Endothelial cell of umbilical vein (primary cell): Measurements from ENCODE around the gene ZNF609. TPM values are rescaled to one million over a fixed set of nuclear protein-coding genes. Genes with fewer than 3 reads are reported as not detected.

Experiments used
- BruUV-seq: library from RNA; stranded (reverse); fragments of 400-500 nt; replicated peaks from 2 replicates; lab custom pipeline; 2021; lab: Mats Ljungman, UMichigan
- CTCF ChIA-PET: fragments of 300-600, 350-600 bp; sonication (Branson Sonifier 250); formaldehyde crosslinking; loops from one replicate; lab custom pipeline; 2021; ENCODE audit warnings: antibody characterized with exemption, inconsistent platforms; lab: Charles Lee
- POLR2A ChIA-PET: fragments of 300-600, 350-600 bp; sonication (Branson Sonifier 250); formaldehyde crosslinking; loops from one replicate; lab custom pipeline; 2021; ENCODE audit warnings: antibody characterized with exemption, inconsistent platforms; lab: Charles Lee
- DNase-seq: peaks from one replicate; pipeline ENCODE4 v3.0.0-alpha.2; 2011; ENCODE audit warnings: low read depth, low spot score
- FAIRE-seq: peaks from 2 replicates; lab custom pipeline; 2011; peaks lifted over from hg19 to GRCh38; lab: Jason Lieb, UNC
- H2AFZ ChIP-seq: 2 replicates; pipeline ENCODE4 v1.6.0; 2012; ENCODE audit warnings: low read depth, low read length, control low read depth, inconsistent platforms
- H3K27ac ChIP-seq: 2 replicates; pipeline ENCODE4 v1.5.1; 2011; ENCODE audit warnings: low read depth, mild to moderate bottlenecking, control low read depth, low read length, moderate library complexity; ENCODE audit not compliant: insufficient read depth
- H3K27me3 ChIP-seq, 2 experiments: 2 replicates each; pipeline versions ENCODE4 v1.6.0 to v1.6.1; 2011; ENCODE audit warnings: low read length in 2 of 2, mixed read lengths in 1 of 2; ENCODE audit not compliant: control insufficient read depth in 2 of 2, insufficient read depth in 2 of 2
- H3K36me3 ChIP-seq, 2 experiments: 2 replicates in 1 of 2; 3 replicates in 1 of 2; pipeline ENCODE4 v1.5.1; 2011; ENCODE audit warnings: low read length in 2 of 2, mild to moderate bottlenecking in 1 of 2, moderate library complexity in 1 of 2; ENCODE audit not compliant: control insufficient read depth in 2 of 2, insufficient read depth in 2 of 2; ENCODE audit errors: extremely low read depth in 1 of 2
- H3K4me1 ChIP-seq: 3 replicates; pipeline ENCODE4 v1.5.1; 2011; ENCODE audit warnings: mild to moderate bottlenecking, low read length; ENCODE audit not compliant: control insufficient read depth, insufficient read depth; ENCODE audit errors: extremely low read depth
- H3K4me2 ChIP-seq: 2 replicates; pipeline ENCODE4 v1.6.1; 2011; ENCODE audit warnings: low read length, control low read depth, mixed read lengths; ENCODE audit not compliant: insufficient read depth
- H3K4me3 ChIP-seq, 3 experiments: fragments of 200-600 bp in 1 of 3; sonication (generic), shearing (Covaris generic) in 1 of 3; replicated peaks in 1 of 3; 2 replicates each; pipeline ENCODE4 v1.5.1; 2011 to 2016; ENCODE audit warnings: control low read depth in 3 of 3, low read length in 3 of 3, mild to moderate bottlenecking in 2 of 3, inconsistent platforms in 1 of 3, low read depth in 1 of 3, moderate library complexity in 1 of 3; ENCODE audit not compliant: insufficient read depth in 1 of 3
- H3K79me2 ChIP-seq: 2 replicates; pipeline ENCODE4 v1.6.0; 2012; ENCODE audit warnings: low read length, inconsistent platforms; ENCODE audit not compliant: control insufficient read depth, insufficient read depth
- H3K9ac ChIP-seq: replicated peaks from 2 replicates; pipeline ENCODE3; 2011; ENCODE audit warnings: low read length, control low read depth; ENCODE audit not compliant: insufficient read depth; ENCODE audit errors: extremely low read depth
- H3K9me1 ChIP-seq: replicated peaks from 3 replicates; pipeline ENCODE4 v1.6.0; 2011; ENCODE audit warnings: mild to moderate bottlenecking, low read length; ENCODE audit not compliant: control insufficient read depth, insufficient read depth; ENCODE audit errors: extremely low read depth
- H3K9me3 ChIP-seq: replicated peaks from 2 replicates; pipeline ENCODE4 v1.5.1; 2012; ENCODE audit warnings: low read length, inconsistent platforms; ENCODE audit not compliant: control insufficient read depth, insufficient read depth
- H4K20me1 ChIP-seq: replicated peaks from 2 replicates; pipeline ENCODE3; 2011; ENCODE audit warnings: mild to moderate bottlenecking, low read length; ENCODE audit not compliant: control insufficient read depth, insufficient read depth; ENCODE audit errors: extremely low read depth
- EZH2 ChIP-seq: IDR thresholded peaks from 2 replicates; pipeline ENCODE4 v1.6.1; 2012; ENCODE audit warnings: borderline replicate concordance, low read depth, mild to moderate bottlenecking, moderate library complexity, low read length, inconsistent platforms; ENCODE audit not compliant: severe bottlenecking
- FOS ChIP-seq: IDR thresholded peaks from 2 replicates; pipeline ENCODE4 v1.6.1; 2011; ENCODE audit warnings: mild to moderate bottlenecking, low read length, moderate library complexity, borderline replicate concordance; ENCODE audit not compliant: insufficient read depth
- GATA2 ChIP-seq: IDR thresholded peaks from 2 replicates; pipeline ENCODE4 v1.7.0; 2011; ENCODE audit warnings: low read depth, mild to moderate bottlenecking, moderate library complexity, mixed read lengths, low read length; ENCODE audit not compliant: insufficient read length, insufficient read depth
- JUN ChIP-seq: IDR thresholded peaks from 2 replicates; pipeline ENCODE4 v1.6.1; 2011; ENCODE audit warnings: borderline replicate concordance, low read depth; ENCODE audit not compliant: insufficient read length, insufficient read depth
- MYC ChIP-seq: IDR thresholded peaks from one replicate; pipeline ENCODE4 v1.6.1; 2011; ENCODE audit warnings: mild to moderate bottlenecking, low read depth, low read length
- POLR2A ChIP-seq: IDR thresholded peaks from 2 replicates; pipeline ENCODE4 v1.6.1; 2012; ENCODE audit warnings: low read depth, mild to moderate bottlenecking, control low read depth, low read length
- POLR2AphosphoS5 ChIP-seq: IDR thresholded peaks from 2 replicates; pipeline ENCODE4 v1.6.1; 2012; ENCODE audit warnings: low read depth, mild to moderate bottlenecking, control low read depth, low read length, moderate library complexity; ENCODE audit not compliant: insufficient read depth
- dilution Hi-C: fragments of 300-500 bp; cut with MboI; formaldehyde crosslinking; loops from one replicate; pipeline ENCODE4 v1.15.0; 2019; ENCODE audit warnings: low sequenced_read_pairs; ENCODE audit not compliant: extremely low pct_ligation_motif_present
- intact Hi-C: fragments of 100-400 bp; cut with micrococcal nuclease; formaldehyde crosslinking; loops from one replicate; pipeline ENCODE4 v1.10.0; 2022
- polyA plus RNA-seq, 4 experiments: library from polyadenylated mRNA; depleted of rRNA in 3 of 4; stranded (reverse) in 3 of 4; unstranded in 1 of 4; fragments of >200 nt; gene quantifications; 2 replicates each; pipeline versions ENCODE4 v1.2.1 to v1.2.3, GENCODE V29; 2011 to 2012; ENCODE audit warnings: missing spikeins in 1 of 4
- total RNA-seq: library from RNA; stranded (reverse); gene quantifications from 2 replicates; pipeline ENCODE4 v1.2.3, GENCODE V29; 2021
- TF ChIP-seq, protein P1 (sequence below): IDR thresholded peaks from 2 replicates; pipeline ENCODE4 v1.6.1; 2011; ENCODE audit not compliant: insufficient read depth, insufficient read length
- TF ChIP-seq, protein P2 (sequence below), 2 donors: IDR thresholded peaks; 1 replicate in 1 of 2; 2 replicates in 1 of 2; pipeline ENCODE4 v1.5.1; 2011; ENCODE audit warnings: low read length in 2 of 2, mild to moderate bottlenecking in 2 of 2, moderate library complexity in 2 of 2, control low read depth in 1 of 2, inconsistent platforms in 1 of 2, low read depth in 1 of 2; ENCODE audit not compliant: insufficient read depth in 1 of 2; ENCODE audit errors: extremely low read depth in 1 of 2

Gene ZNF609
- total and polyA plus RNA-seq, 2 donors (not counting 3 experiments of a cell fraction or from before 2014, with no cell fraction given), result 18.2 to 49.6 TPM

GRCh38 chr15:64650552-64650951 lies 190.2 kb downstream of the ZNF609 start:
- Histone ChIP-seq H3K4me2 (no peak overlapping the region), H3K27ac (no peak overlapping the region), H3K4me3 (no peak overlapping the region), H3K36me3 (no peaks in the 10 kb centered on the region), H2AFZ (no peak overlapping the region), H4K20me1 (peaks cover 2% of the 10 kb centered on the region), H3K27me3 (no peaks in the 10 kb centered on the region), H3K9me3 (no peaks in the 10 kb centered on the region), H3K79me2 (peaks cover 19% of the 10 kb centered on the region), H3K9ac (no peak overlapping the region), H3K4me1 (no peaks in the 10 kb centered on the region), H3K9me1 (no peaks in the 10 kb centered on the region)
- TF ChIP-seq, protein P1, sequence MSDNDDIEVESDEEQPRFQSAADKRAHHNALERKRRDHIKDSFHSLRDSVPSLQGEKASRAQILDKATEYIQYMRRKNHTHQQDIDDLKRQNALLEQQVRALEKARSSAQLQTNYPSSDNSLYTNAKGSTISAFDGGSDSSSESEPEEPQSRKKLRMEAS, result no peak
- TF ChIP-seq POLR2AphosphoS5 (no peak), FOS (no peak), MYC (no peak)
- dilution Hi-C loops (no loop called here), intact Hi-C loops (loop anchor here (10.0 kb wide), 1 partner anchor 436 kb away; no protein-coding TSS in a partner anchor)
- no peak for DNase-seq
- FAIRE-seq, result no peak
- CTCF ChIA-PET, result interaction anchor here (0.8 to 4.4 kb wide), 4 partner anchors 31 to 224 kb away, joined by 4 to 92 read pairs (median 11); partner anchors contain the start of gene ZNF609
- no TSS peak for BruUV-seq
- POLR2A ChIA-PET, result no interaction called here

DNA sequence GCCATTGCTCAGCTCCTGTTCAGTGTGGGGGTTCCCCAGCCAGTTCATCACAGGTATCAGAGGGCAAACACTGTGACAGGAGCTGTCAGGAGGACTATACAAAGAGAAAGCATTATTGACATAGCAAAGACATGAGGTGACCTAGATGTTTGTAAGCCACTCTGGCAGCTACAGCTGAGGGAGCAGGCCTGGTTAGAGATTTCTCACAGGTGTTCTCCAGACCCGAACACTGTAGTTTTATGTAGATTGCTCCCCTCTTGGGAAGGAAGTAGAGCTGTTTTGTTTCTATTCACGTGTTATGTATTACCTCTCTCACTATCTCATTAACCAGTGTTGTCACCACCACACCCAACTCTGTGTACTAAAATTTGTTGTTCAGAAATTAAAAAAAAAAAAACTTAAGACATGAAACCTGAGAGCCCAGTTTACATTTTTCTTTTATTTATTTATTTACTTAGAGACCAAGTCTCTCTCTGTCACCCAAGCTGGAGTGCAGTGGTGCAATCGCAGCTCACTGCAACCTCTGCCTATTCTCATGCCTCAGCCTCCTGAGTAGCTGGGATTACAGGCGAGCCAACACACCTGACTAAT lies 191.3 kb downstream of the ZNF609 start:
- dilution Hi-C loops (no loop called here), intact Hi-C loops (loop anchor here (2.0 to 10.0 kb wide), 2 partner anchors 225 to 437 kb away; no protein-coding TSS in a partner anchor)
- Histone ChIP-seq H2AFZ (no peak overlapping the region), H3K9me1 (no peaks in the 10 kb centered on the region), H3K36me3 (no peaks in the 10 kb centered on the region), H3K4me1 (no peaks in the 10 kb centered on the region), H3K4me2 (no peak overlapping the region), H3K27me3 (no peaks in the 10 kb centered on the region), H3K79me2 (peaks cover 19% of the 10 kb centered on the region), H3K9ac (no peak overlapping the region), H3K9me3 (no peaks in the 10 kb centered on the region), H4K20me1 (peaks cover 2% of the 10 kb centered on the region), H3K4me3 (no peak overlapping the region), H3K27ac (no peak overlapping the region)
- no TSS peak for BruUV-seq
- ChIA-PET CTCF (interaction anchor here (0.8 to 4.4 kb wide), 6 partner anchors 9 to 225 kb away, joined by 3 to 92 read pairs (median 4); partner anchors contain the start of gene ZNF609), POLR2A (no interaction called here)
- no peak for FAIRE-seq
- TF ChIP-seq POLR2AphosphoS5 (no peak), MYC (no peak), JUN (no peak), GATA2 (no peak), FOS (no peak), EZH2 (no peak), POLR2A (no peak)
- TF ChIP-seq, protein P2, sequence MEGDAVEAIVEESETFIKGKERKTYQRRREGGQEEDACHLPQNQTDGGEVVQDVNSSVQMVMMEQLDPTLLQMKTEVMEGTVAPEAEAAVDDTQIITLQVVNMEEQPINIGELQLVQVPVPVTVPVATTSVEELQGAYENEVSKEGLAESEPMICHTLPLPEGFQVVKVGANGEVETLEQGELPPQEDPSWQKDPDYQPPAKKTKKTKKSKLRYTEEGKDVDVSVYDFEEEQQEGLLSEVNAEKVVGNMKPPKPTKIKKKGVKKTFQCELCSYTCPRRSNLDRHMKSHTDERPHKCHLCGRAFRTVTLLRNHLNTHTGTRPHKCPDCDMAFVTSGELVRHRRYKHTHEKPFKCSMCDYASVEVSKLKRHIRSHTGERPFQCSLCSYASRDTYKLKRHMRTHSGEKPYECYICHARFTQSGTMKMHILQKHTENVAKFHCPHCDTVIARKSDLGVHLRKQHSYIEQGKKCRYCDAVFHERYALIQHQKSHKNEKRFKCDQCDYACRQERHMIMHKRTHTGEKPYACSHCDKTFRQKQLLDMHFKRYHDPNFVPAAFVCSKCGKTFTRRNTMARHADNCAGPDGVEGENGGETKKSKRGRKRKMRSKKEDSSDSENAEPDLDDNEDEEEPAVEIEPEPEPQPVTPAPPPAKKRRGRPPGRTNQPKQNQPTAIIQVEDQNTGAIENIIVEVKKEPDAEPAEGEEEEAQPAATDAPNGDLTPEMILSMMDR (IDR thresholded peaks at IDR 0.05; ENCODE audit: extremely low read depth in 1 of 2, insufficient read depth in 1 of 2, low read depth in 1 of 2, low read length in 2 of 2), result no peak
- TF ChIP-seq, protein P1, result no peak
- DNase-seq, result no peak
